ENCODE results near the gene ELP2. TPM values are rescaled to one million over a fixed set of nuclear protein-coding genes. Genes with fewer than 3 reads are reported as not detected.
"Not testable (repeated sequence)": the region's sequence is repeated elsewhere in the genome, so short reads cannot be mapped to it uniquely, and the experiment has no call there.

ELP2 gene, protein sequence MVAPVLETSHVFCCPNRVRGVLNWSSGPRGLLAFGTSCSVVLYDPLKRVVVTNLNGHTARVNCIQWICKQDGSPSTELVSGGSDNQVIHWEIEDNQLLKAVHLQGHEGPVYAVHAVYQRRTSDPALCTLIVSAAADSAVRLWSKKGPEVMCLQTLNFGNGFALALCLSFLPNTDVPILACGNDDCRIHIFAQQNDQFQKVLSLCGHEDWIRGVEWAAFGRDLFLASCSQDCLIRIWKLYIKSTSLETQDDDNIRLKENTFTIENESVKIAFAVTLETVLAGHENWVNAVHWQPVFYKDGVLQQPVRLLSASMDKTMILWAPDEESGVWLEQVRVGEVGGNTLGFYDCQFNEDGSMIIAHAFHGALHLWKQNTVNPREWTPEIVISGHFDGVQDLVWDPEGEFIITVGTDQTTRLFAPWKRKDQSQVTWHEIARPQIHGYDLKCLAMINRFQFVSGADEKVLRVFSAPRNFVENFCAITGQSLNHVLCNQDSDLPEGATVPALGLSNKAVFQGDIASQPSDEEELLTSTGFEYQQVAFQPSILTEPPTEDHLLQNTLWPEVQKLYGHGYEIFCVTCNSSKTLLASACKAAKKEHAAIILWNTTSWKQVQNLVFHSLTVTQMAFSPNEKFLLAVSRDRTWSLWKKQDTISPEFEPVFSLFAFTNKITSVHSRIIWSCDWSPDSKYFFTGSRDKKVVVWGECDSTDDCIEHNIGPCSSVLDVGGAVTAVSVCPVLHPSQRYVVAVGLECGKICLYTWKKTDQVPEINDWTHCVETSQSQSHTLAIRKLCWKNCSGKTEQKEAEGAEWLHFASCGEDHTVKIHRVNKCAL
- 64.1 TPM for polyA plus RNA-seq (2013, experiment 1 of 2)
- polyA plus RNA-seq (2013, experiment 2 of 2), result 65.3 TPM

DNA sequence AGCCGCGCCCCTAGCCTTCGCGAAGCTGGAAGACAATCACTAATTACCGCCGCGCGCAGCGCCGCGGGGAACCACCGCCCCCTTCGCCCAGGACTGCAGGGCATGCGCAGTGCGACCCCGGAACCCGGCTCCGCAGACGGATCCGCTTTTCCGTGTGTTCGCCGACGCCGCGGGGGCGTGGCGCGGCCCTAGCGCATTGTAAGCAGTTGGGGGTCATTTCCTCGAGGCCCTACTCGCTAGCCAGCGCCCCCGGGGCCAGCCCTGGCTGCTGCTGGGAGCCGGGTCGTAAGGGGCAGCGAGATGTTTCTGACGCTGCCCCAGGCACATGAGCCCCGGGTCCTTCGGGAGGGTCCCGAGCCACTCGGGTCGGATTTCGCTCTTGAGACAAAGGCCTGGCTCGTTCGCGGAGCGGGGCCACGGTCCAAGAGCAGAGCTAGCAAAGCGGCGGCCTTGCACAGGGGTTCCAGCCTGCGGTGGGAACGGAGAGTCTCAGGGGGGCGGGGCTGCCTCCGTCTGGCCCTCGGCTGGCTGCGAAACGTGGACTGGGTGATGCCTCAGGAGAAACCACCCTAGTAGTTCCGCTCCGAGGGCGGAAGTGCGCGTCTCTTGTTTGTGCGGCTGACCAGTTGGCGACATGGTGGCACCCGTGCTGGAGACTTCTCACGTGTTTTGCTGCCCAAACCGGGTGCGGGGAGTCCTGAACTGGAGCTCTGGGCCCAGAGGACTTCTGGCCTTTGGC is at the start of gene ELP2, which contains the start of gene SLC39A6:
TSS of gene ELP2 (plus strand) at position 600 of the 739 bp plus-strand sequence. CDS start at position 635, 35 bp downstream.
TSS of gene SLC39A6 (minus strand) at position 41 of the 739 bp plus-strand sequence. CDS start 2,333 bp downstream, outside the sequence.
- Histone ChIP-seq H3K36me3 (replicated peaks in 1 of 2; ENCODE audit: control insufficient read depth in 2 of 2, insufficient read depth in 2 of 2, low read length in 2 of 2) (peaks cover 15 to 55% of the 10 kb centered on the region in 2 donors), H3K27ac (replicated peaks; ENCODE audit: low read length) (peak within 1 kb of the TSS; percentile 97), H2BK15ac (ENCODE audit: low read length) (peak within 1 kb of the TSS; percentile 68), H3K4me2 (ENCODE audit: insufficient read depth, low read length, poor library complexity, severe bottlenecking) (peak within 1 kb of the TSS; percentile 80), H2BK5ac (ENCODE audit: low read length) (peak within 1 kb of the TSS; percentile 91), H3K4ac (ENCODE audit: low read length) (no peak within 1 kb of the TSS), H2BK12ac (ENCODE audit: low read length) (no peak within 1 kb of the TSS), H3K9me3 (replicated peaks in 1 of 2; ENCODE audit: control insufficient read depth in 2 of 2, insufficient read depth in 1 of 2, low read depth in 1 of 2, low read length in 2 of 2) (no peaks in the 10 kb centered on the region), H3K4me1 (ENCODE audit: control insufficient read depth in 2 of 2, insufficient read depth in 1 of 2, low read depth in 1 of 2, low read length in 2 of 2) (peaks cover 0 to 8% of the 10 kb centered on the region in 2 donors), H3K9ac (ENCODE audit: low read depth, low read length, poor library complexity) (peak within 1 kb of the TSS; percentile 94), H3K4me3 (ENCODE audit: low read length in 2 of 2) (peak within 1 kb of the TSS; percentile 93 to 97), H3K23ac (ENCODE audit: low read depth, low read length, poor library complexity) (peak within 1 kb of the TSS; percentile 96), H3K18ac (ENCODE audit: low read length) (peak within 1 kb of the TSS; percentile 98), H2BK120ac (ENCODE audit: low read depth, low read length) (no peak within 1 kb of the TSS), H3K79me1 (ENCODE audit: low read depth, low read length) (peaks cover 5% of the 10 kb centered on the region), H3K27me3 (ENCODE audit: control insufficient read depth in 3 of 3, insufficient read depth in 3 of 3, low read depth in 1 of 3, low read length in 3 of 3) (no peaks in the 10 kb centered on the region), H3K14ac (ENCODE audit: low read length) (peak within 1 kb of the TSS; percentile 85), H4K8ac (ENCODE audit: low read depth, low read length) (no peak within 1 kb of the TSS), H2AFZ (ENCODE audit: low read length) (peak within 1 kb of the TSS; percentile 100), H4K91ac (ENCODE audit: low read depth, low read length, poor library complexity) (no peak within 1 kb of the TSS), H2AK5ac (ENCODE audit: low read depth, low read length) (peak within 1 kb of the TSS; percentile 70)
- DNase-seq (ENCODE audit: low spot score), result peak; percentile 97
- WGBS, 2 donors (ENCODE audit: extremely low coverage in 2 of 2, insufficient read length in 2 of 2, insufficient replicate concordance in 1 of 2), result no CpG with 5 or more reads among the region's 69 CpGs

DNA sequence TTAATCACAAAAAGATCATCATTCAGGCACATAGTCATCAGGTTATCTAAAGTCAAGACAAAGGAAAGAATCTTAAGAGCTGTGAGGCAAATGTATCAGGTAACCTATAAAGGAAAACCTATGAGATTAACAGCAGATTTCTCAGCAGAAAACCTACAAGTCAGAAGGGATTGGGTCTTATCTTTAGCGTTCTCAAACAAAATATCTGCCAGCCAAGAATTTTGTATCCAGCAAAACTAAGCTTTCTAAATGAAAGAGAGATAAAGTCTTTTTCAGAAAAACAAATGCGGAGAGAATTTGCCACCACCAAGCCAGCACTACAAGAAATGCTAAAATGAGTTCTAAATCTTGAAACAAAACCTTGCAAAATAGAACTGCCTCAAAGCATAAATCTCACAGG is 48.6 kb upstream of the ELP2 start:
- H2AK5ac ChIP-seq (ENCODE audit: low read depth, low read length); H3K27ac ChIP-seq (replicated peaks; ENCODE audit: low read length); H3K4me1 ChIP-seq (ENCODE audit: control insufficient read depth in 2 of 2, insufficient read depth in 1 of 2, low read depth in 1 of 2, low read length in 2 of 2); H3K4me3 ChIP-seq (ENCODE audit: low read length in 2 of 2); H2BK15ac ChIP-seq (ENCODE audit: low read length); H3K9ac ChIP-seq (ENCODE audit: low read depth, low read length, poor library complexity); H3K79me1 ChIP-seq (ENCODE audit: low read depth, low read length); H4K91ac ChIP-seq (ENCODE audit: low read depth, low read length, poor library complexity); H3K36me3 ChIP-seq (replicated peaks in 1 of 2; ENCODE audit: control insufficient read depth in 2 of 2, insufficient read depth in 2 of 2, low read length in 2 of 2); H2BK120ac ChIP-seq (ENCODE audit: low read depth, low read length); H2AFZ ChIP-seq (ENCODE audit: low read length); H3K18ac ChIP-seq (ENCODE audit: low read length); DNase-seq (ENCODE audit: low spot score); H3K4me2 ChIP-seq (ENCODE audit: insufficient read depth, low read length, poor library complexity, severe bottlenecking); H3K4ac ChIP-seq (ENCODE audit: low read length); H4K8ac ChIP-seq (ENCODE audit: low read depth, low read length); H2BK12ac ChIP-seq (ENCODE audit: low read length); H2BK5ac ChIP-seq (ENCODE audit: low read length); H3K14ac ChIP-seq (ENCODE audit: low read length); H3K23ac ChIP-seq (ENCODE audit: low read depth, low read length, poor library complexity); H3K9me3 ChIP-seq (replicated peaks in 1 of 2; ENCODE audit: control insufficient read depth in 2 of 2, insufficient read depth in 1 of 2, low read depth in 1 of 2, low read length in 2 of 2); H3K27me3 ChIP-seq (ENCODE audit: control insufficient read depth in 3 of 3, insufficient read depth in 3 of 3, low read depth in 1 of 3, low read length in 3 of 3): not testable (repeated sequence)
- no CpG with 5 or more reads among the region's 2 CpGs for WGBS, 2 donors (ENCODE audit: extremely low coverage in 2 of 2, insufficient read length in 2 of 2, insufficient replicate concordance in 1 of 2)

DNA sequence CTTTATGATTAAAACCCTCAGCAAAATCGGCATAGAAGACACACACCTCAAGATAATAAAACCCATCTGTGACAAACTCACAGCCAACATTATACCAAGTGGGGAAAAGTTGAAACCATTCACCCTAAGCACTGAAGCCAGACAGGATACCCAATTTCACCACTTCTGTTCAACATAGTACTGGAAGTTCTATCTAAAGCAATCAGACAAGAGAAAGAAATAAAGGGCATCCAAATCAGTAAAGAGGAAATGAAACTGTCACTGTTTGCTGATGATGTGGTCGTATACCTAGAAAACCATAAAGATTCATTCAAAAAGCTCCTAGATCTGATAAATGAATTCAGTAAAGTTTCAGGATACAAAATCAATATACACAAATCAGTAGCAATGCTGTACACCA is 46.0 kb upstream of the ELP2 start:
- Histone ChIP-seq H2BK5ac (ENCODE audit: low read length) (no peak overlapping the region), H2BK15ac (ENCODE audit: low read length) (no peak overlapping the region), H4K8ac (ENCODE audit: low read depth, low read length) (no peak overlapping the region), H3K23ac (ENCODE audit: low read depth, low read length, poor library complexity) (no peak overlapping the region), H3K27ac (replicated peaks; ENCODE audit: low read length) (no peak overlapping the region), H3K4me2 (ENCODE audit: insufficient read depth, low read length, poor library complexity, severe bottlenecking) (no peak overlapping the region), H2BK12ac (ENCODE audit: low read length) (no peak overlapping the region), H3K9ac (ENCODE audit: low read depth, low read length, poor library complexity) (no peak overlapping the region), H3K4me3 (ENCODE audit: low read length in 2 of 2) (no peak overlapping the region), H2AFZ (ENCODE audit: low read length) (no peak overlapping the region), H3K27me3 (ENCODE audit: control insufficient read depth in 3 of 3, insufficient read depth in 3 of 3, low read depth in 1 of 3, low read length in 3 of 3) (no peaks in the 10 kb centered on the region), H3K36me3 (replicated peaks in 1 of 2; ENCODE audit: control insufficient read depth in 2 of 2, insufficient read depth in 2 of 2, low read length in 2 of 2) (no peaks in the 10 kb centered on the region), H3K4ac (ENCODE audit: low read length) (no peak overlapping the region), H4K91ac (ENCODE audit: low read depth, low read length, poor library complexity) (no peak overlapping the region), H3K18ac (ENCODE audit: low read length) (no peak overlapping the region), H3K79me1 (ENCODE audit: low read depth, low read length) (no peaks in the 10 kb centered on the region), H3K9me3 (replicated peaks in 1 of 2; ENCODE audit: control insufficient read depth in 2 of 2, insufficient read depth in 1 of 2, low read depth in 1 of 2, low read length in 2 of 2) (peaks cover 3 to 7% of the 10 kb centered on the region in 2 donors), H2AK5ac (ENCODE audit: low read depth, low read length) (no peak overlapping the region), H3K14ac (ENCODE audit: low read length) (no peak overlapping the region), H3K4me1 (ENCODE audit: control insufficient read depth in 2 of 2, insufficient read depth in 1 of 2, low read depth in 1 of 2, low read length in 2 of 2) (no peaks in the 10 kb centered on the region), H2BK120ac (ENCODE audit: low read depth, low read length) (no peak overlapping the region)
- WGBS, 2 donors (ENCODE audit: extremely low coverage in 2 of 2, insufficient read length in 2 of 2, insufficient replicate concordance in 1 of 2), result no CpG with 5 or more reads among the region's 2 CpGs
- DNase-seq (ENCODE audit: low spot score), result no peak
